GM23338 (cell line): ENCODE measurements around the gene CCDC127. TPM values are rescaled to one million over a fixed set of nuclear protein-coding genes. Genes with fewer than 3 reads are reported as not detected.
"Not testable (repeated sequence)": the region's sequence is repeated elsewhere in the genome, so short reads cannot be mapped to it uniquely, and the experiment has no call there.

ENCODE experiments used
- ATAC-seq: fragments of 200-7000 bp; cut with Tn5 transposase; 3 replicates; pipeline ENCODE4 v1.9.1; 2020
- DNase-seq: peaks from one replicate; pipeline ENCODE4 v3.0.0-alpha.2; 2015; ENCODE audit warnings: low spot score
- H2AFZ ChIP-seq: fragments of 200-600 bp; sonication (generic); 2 replicates; pipeline ENCODE4 v1.8.0; 2016; ENCODE audit warnings: antibody characterized with exemption, mild to moderate bottlenecking, moderate library complexity
- H3F3A ChIP-seq: fragments of 200-600 bp; sonication (generic); replicated peaks from 2 replicates; pipeline ENCODE4 v1.8.0; 2017; ENCODE audit warnings: antibody characterized with exemption, mixed run types, low read depth
- H3K27ac ChIP-seq: fragments of 200-600 bp; sonication (generic); 2 replicates; pipeline ENCODE4 v1.6.1; 2016; ENCODE audit warnings: low read depth
- H3K27me3 ChIP-seq: fragments of 200-600 bp; sonication (generic); 2 replicates; pipeline ENCODE4 v1.8.0; 2016; ENCODE audit warnings: mild to moderate bottlenecking, mixed run types, moderate library complexity; ENCODE audit not compliant: insufficient read depth
- H3K36me3 ChIP-seq: fragments of 200-600 bp; sonication (generic); 2 replicates; pipeline ENCODE4 v1.8.0; 2016; ENCODE audit warnings: mild to moderate bottlenecking; ENCODE audit not compliant: insufficient read depth
- H3K4me1 ChIP-seq: fragments of 200-600 bp; sonication (generic); 2 replicates; pipeline ENCODE4 v1.8.0; 2016; ENCODE audit warnings: mild to moderate bottlenecking, moderate library complexity; ENCODE audit not compliant: insufficient read depth
- H3K4me2 ChIP-seq: fragments of 200-600 bp; sonication (generic); 2 replicates; pipeline ENCODE4 v1.7.1; 2017; ENCODE audit warnings: mixed run types
- H3K4me3 ChIP-seq: fragments of 200-600 bp; sonication (generic); 2 replicates; pipeline ENCODE4 v1.6.1; 2016; ENCODE audit warnings: mixed run types
- H3K79me2 ChIP-seq: fragments of 200-600 bp; sonication (generic); replicated peaks from 2 replicates; pipeline ENCODE4 v1.8.0; 2017; ENCODE audit warnings: mild to moderate bottlenecking; ENCODE audit not compliant: insufficient read depth
- H3K9me2 ChIP-seq: fragments of 200-600 bp; sonication (generic); 2 replicates; pipeline ENCODE4 v1.8.0; 2017; ENCODE audit not compliant: insufficient read depth
- H4K20me1 ChIP-seq: fragments of 200-600 bp; sonication (generic); replicated peaks from 2 replicates; pipeline ENCODE4 v1.8.0; 2017; ENCODE audit warnings: mild to moderate bottlenecking; ENCODE audit not compliant: insufficient read depth
- H3K27ac Mint-ChIP-seq: 2 replicates; pipeline ENCODE4 v1.8.0; 2020; ENCODE audit warnings: inconsistent platforms, mild to moderate bottlenecking, moderate library complexity, mixed read lengths
- H3K27me3 Mint-ChIP-seq: 3 replicates; pipeline ENCODE4 v1.8.0; 2022; ENCODE audit warnings: low read depth, mild to moderate bottlenecking, moderate library complexity, mixed read lengths, inconsistent platforms; ENCODE audit not compliant: insufficient read depth, poor library complexity
- H3K36me3 Mint-ChIP-seq: 3 replicates; pipeline ENCODE4 v1.8.0; 2021; ENCODE audit warnings: low read depth, mild to moderate bottlenecking, inconsistent platforms, moderate library complexity, mixed read lengths
- H3K4me1 Mint-ChIP-seq: 3 replicates; pipeline ENCODE4 v1.8.0; 2020; ENCODE audit warnings: mild to moderate bottlenecking, inconsistent platforms, mixed read lengths
- H3K4me3 Mint-ChIP-seq: 3 replicates; pipeline ENCODE4 v1.8.0; 2021; ENCODE audit warnings: moderate library complexity, mild to moderate bottlenecking, inconsistent platforms, mixed read lengths
- H3K9me3 Mint-ChIP-seq: 3 replicates; pipeline ENCODE4 v1.8.0; 2020; ENCODE audit warnings: moderate library complexity, mild to moderate bottlenecking, inconsistent platforms, mixed read lengths
- CREB1 ChIP-seq: fragments of 250-450 bp; sonication (Bioruptor Pico); IDR thresholded peaks from 2 replicates; pipeline ENCODE4 v1.5.0; 2020; ENCODE audit warnings: low read depth, mild to moderate bottlenecking, moderate library complexity
- ETS1 ChIP-seq: IDR thresholded peaks from 2 replicates; pipeline ENCODE4 v1.6.1; 2016; ENCODE audit warnings: antibody characterized with exemption
- EZH2 ChIP-seq: fragments of 200-600 bp; sonication (generic); IDR thresholded peaks from one replicate; pipeline ENCODE4 v1.8.0; 2017; ENCODE audit warnings: antibody characterized with exemption, mild to moderate bottlenecking, low read depth; ENCODE audit not compliant: unreplicated experiment
- EZH2phosphoT487 ChIP-seq: fragments of 200-600 bp; sonication (generic); IDR thresholded peaks from one replicate; pipeline ENCODE4 v1.8.1; 2018; ENCODE audit warnings: antibody characterized with exemption; ENCODE audit not compliant: unreplicated experiment
- JUNB ChIP-seq: IDR thresholded peaks from one replicate; pipeline ENCODE4 v1.6.1; 2016; ENCODE audit warnings: antibody characterized with exemption; ENCODE audit not compliant: unreplicated experiment
- POLR2AphosphoS5 ChIP-seq: IDR thresholded peaks from 2 replicates; pipeline ENCODE4 v1.6.1; 2016; ENCODE audit warnings: antibody characterized with exemption, low read depth
- REST ChIP-seq: IDR thresholded peaks from one replicate; pipeline ENCODE4 v1.6.1; 2018; ENCODE audit warnings: antibody characterized with exemption; ENCODE audit not compliant: unreplicated experiment
- ZNF114 ChIP-seq: fragments of 250-450 bp; sonication (Bioruptor Pico); IDR thresholded peaks from 2 replicates; pipeline ENCODE4 v1.5.0; 2020; ENCODE audit warnings: mild to moderate bottlenecking, moderate library complexity
- ZNF331 ChIP-seq: fragments of 250-450 bp; sonication (Bioruptor Pico); IDR thresholded peaks from 2 replicates; pipeline ENCODE4 v1.5.0; 2020; ENCODE audit warnings: low read depth, mild to moderate bottlenecking, moderate library complexity
- ZNF462 ChIP-seq: fragments of 250-450 bp; sonication (Bioruptor Pico); IDR thresholded peaks from 2 replicates; pipeline ENCODE4 v1.5.0; 2020; ENCODE audit warnings: mild to moderate bottlenecking, moderate library complexity
- polyA plus RNA-seq: library from polyadenylated mRNA; unstranded; fragments of >200 nt; fragmentation: Nextera tagmentation; extraction: Ambion mirVana; gene quantifications from 2 replicates; pipeline ENCODE4 v1.2.1, GENCODE V29; 2016
- total RNA-seq: library from RNA; depleted of rRNA; stranded (reverse); fragments of >200 nt; shearing (Covaris generic); gene quantifications from 2 replicates; pipeline ENCODE4 v1.2.3, GENCODE V29; 2014

The CCDC127 gene
- total and polyA plus RNA-seq, 2 experiments from 2014 or later, result 6.0 to 7.2 TPM

GRCh38 chr5:267716-268115 is 49.8 kb upstream of the CCDC127 start (continued):
- TF ChIP-seq ZNF462 (no peak), JUNB (no peak), EZH2 (no peak)

GRCh38 chr5:266311-267026 is 48.5 kb upstream of the CCDC127 start:
- not testable (repeated sequence) for H3K4me2 ChIP-seq, H3K4me3 Mint-ChIP-seq, H3K9me3 Mint-ChIP-seq, H3K4me3 ChIP-seq, H3K36me3 ChIP-seq, H3K79me2 ChIP-seq, H3K27ac Mint-ChIP-seq, ATAC-seq, DNase-seq, H3K4me1 ChIP-seq, H2AFZ ChIP-seq, H4K20me1 ChIP-seq, H3K27me3 ChIP-seq, H3F3A ChIP-seq, H3K27ac ChIP-seq, H3K4me1 Mint-ChIP-seq, H3K9me2 ChIP-seq
- Mint-ChIP-seq H3K27me3 (peaks cover 13% of the 10 kb centered on the region), H3K36me3 (peaks cover 25% of the 10 kb centered on the region)

GRCh38 chr5:264338-264737 is 46.4 kb upstream of the CCDC127 start:
- H3K27ac ChIP-seq, result no peak overlapping the region
- TF ChIP-seq EZH2phosphoT487, result no peak
- TF ChIP-seq CREB1, result no peak
- no peak for TF ChIP-seq ZNF114
- TF ChIP-seq ZNF331, result no peak
- TF ChIP-seq ETS1, result no peak
- no peak for TF ChIP-seq POLR2AphosphoS5
- TF ChIP-seq REST, result no peak

More at GRCh38 chr5:264338-264737, 46.4 kb upstream of the CCDC127 start:
- H4K20me1 ChIP-seq, result no peaks in the 10 kb centered on the region
- no peaks in the 10 kb centered on the region for H3K27me3 ChIP-seq
- no peak overlapping the region for H3K4me3 ChIP-seq
- H3K4me2 ChIP-seq, result no peak overlapping the region
- Mint-ChIP-seq H3K9me3 (peaks cover 10% of the 10 kb centered on the region), H3K27me3 (peaks cover 9% of the 10 kb centered on the region), H3K4me3 (no peak overlapping the region), H3K27ac (no peak overlapping the region), H3K4me1 (no peaks in the 10 kb centered on the region), H3K36me3 (peaks cover 28% of the 10 kb centered on the region)
- H3K79me2 ChIP-seq, result no peaks in the 10 kb centered on the region
- peaks cover 7% of the 10 kb centered on the region; the same call in 1 of the 2 replicates for H3F3A ChIP-seq
- H2AFZ ChIP-seq, result no peak overlapping the region
- no peaks in the 10 kb centered on the region for H3K9me2 ChIP-seq
- H3K36me3 ChIP-seq, result no peaks in the 10 kb centered on the region; the same call in 1 of the 2 replicates
- H3K4me1 ChIP-seq, result no peaks in the 10 kb centered on the region
- ATAC-seq, result no peak
- DNase-seq, result no peak
